ES-I3 (cell line): ENCODE data around the gene SLC7A8.
"Not testable (repeated sequence)": the region's sequence is repeated elsewhere in the genome, so short reads cannot be mapped to it uniquely, and the experiment has no call there.

ENCODE experiments used
- H3K36me3 ChIP-seq: 2 replicates; pipeline ENCODE4 v1.6.1; 2013; ENCODE audit warnings: mild to moderate bottlenecking, low read length, control low read depth, moderate library complexity; ENCODE audit not compliant: insufficient read depth
- H3K4me1 ChIP-seq: 2 replicates; pipeline ENCODE4 v1.6.1; 2013; ENCODE audit warnings: mild to moderate bottlenecking, control low read depth, low read length; ENCODE audit not compliant: insufficient read depth
- H3K9ac ChIP-seq: 2 replicates; pipeline ENCODE4 v1.6.1; 2013; ENCODE audit warnings: low read depth, mild to moderate bottlenecking, low read length, moderate library complexity
- H3K9me3 ChIP-seq: 2 replicates; pipeline ENCODE4 v1.6.1; 2013; ENCODE audit warnings: mild to moderate bottlenecking, low read length, moderate library complexity; ENCODE audit not compliant: control insufficient read depth, insufficient read depth

Gene SLC7A8

GRCh38 chr14:23196487-23196886, 13.0 kb upstream of the SLC7A8 start:
- not testable (repeated sequence) for H3K4me1 ChIP-seq, H3K9ac ChIP-seq, H3K36me3 ChIP-seq, H3K9me3 ChIP-seq

- H3K9me3 ChIP-seq: no peaks in the 10 kb centered on the region
- no peaks in the 10 kb centered on the region for H3K36me3 ChIP-seq
- H3K4me1 ChIP-seq: peaks cover 10% of the 10 kb centered on the region
- H3K9ac ChIP-seq: no peak overlapping the region
These were observed 12.2 kb upstream of the SLC7A8 start for GRCh38 chr14:23195552-23196101.

DNA sequence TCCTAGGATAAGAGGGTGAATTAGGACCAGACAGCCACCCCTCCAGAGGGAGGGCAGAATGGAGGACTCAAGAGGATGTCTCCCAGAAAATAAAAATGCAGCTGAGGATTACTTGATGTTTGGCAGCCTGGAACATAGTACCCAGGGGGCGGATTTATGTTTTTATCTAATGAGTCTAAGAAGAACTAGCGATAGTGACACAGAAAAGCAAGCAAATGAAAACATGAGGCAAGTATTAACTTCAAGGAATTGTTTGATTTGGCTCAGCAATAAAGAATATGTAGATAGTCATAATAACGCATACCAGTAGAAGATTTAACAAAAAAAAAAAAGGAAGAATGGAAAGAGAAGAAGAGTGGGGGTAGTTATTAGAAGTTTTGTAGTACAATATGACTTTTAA, 10.0 kb upstream of the SLC7A8 start:
- Histone ChIP-seq H3K9ac (no peak overlapping the region), H3K9me3 (no peaks in the 10 kb centered on the region), H3K4me1 (no peaks in the 10 kb centered on the region), H3K36me3 (no peaks in the 10 kb centered on the region)

DNA sequence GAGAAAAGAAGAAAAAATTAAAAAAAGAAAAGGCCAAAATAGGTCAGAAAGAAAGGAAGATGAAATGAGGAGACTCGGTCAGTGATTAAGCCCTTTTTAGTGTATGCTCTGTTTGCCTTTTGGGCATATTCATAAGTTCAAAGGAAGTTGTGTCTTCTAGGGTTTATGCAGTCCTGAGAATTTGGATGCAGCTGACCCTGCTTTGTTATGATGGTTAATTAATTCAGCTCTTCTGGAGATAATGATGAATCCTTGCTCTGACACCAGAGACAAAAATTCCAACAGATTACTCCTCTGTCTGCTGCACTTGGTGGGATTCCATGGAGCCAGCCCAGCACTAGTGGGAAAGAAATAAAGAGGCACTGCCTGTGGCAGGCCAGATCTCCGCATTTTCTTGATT, 4.5 kb upstream of the SLC7A8 start:
- Histone ChIP-seq H3K9me3 (no peaks in the 10 kb centered on the region), H3K4me1 (peaks cover 9% of the 10 kb centered on the region), H3K9ac (no peak overlapping the region), H3K36me3 (no peaks in the 10 kb centered on the region)

DNA sequence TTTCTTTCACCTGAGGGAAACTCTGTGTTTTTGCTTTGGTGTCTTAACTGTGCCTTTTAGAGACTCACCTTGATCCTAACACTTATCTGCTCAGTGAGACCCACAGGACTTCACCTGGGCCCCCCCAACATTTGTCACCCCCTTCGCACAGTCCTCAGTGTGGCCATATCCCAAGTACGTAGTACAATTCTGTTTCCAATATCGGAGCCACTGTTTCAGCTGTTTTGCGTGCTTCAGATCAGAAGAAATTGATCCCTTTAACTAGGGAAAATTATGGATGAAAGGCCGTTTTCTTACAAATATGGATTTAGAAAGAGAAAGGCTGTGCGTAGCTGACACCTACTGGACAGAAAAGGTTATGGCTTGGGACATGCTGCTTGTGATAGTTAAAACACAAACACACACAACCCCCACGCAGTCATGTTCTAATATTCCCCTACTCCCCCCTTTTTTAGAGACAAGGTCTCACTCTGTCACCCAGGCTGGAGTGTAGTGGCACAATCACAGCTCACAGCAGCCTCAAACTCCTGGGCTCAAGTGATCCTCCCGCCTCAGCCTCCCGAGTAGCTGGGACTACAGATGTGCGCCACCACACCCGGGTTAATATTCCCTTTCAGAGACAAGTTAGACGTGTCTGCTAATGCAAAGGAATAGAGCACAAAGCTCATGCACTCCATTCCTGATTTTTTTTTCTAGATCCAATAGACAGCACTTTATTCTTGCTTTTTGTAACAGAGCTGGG, 3.6 kb upstream of the SLC7A8 start:
- peaks cover 9% of the 10 kb centered on the region for H3K4me1 ChIP-seq
- no peak overlapping the region for H3K9ac ChIP-seq
- no peaks in the 10 kb centered on the region for H3K9me3 ChIP-seq
- no peaks in the 10 kb centered on the region for H3K36me3 ChIP-seq

GRCh38 chr14:23185063-23185462, 1.6 kb upstream of the SLC7A8 start:
- Histone ChIP-seq H3K9me3 (no peaks in the 10 kb centered on the region), H3K36me3 (no peaks in the 10 kb centered on the region), H3K4me1 (peaks cover 13% of the 10 kb centered on the region), H3K9ac (no peak overlapping the region)

DNA sequence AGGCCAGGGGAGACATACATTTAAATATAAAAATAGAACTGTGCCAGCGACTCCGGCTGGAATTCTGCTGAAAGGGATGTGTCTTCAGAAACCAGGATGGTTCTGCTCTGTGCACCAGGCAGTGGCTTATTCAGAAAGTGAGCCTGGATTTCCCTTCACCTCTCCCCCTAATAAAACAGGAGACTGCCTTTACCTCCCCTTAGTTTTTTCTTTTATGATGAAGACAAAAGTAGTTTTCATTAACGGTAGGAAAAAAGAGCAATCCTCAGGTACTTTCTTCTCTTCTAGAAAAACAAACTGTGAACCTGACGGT, 346 bp downstream of the SLC7A8 start:
- Histone ChIP-seq H3K9ac (peak overlapping the region; percentile 51), H3K36me3 (no peaks in the 10 kb centered on the region), H3K4me1 (peaks cover 14% of the 10 kb centered on the region), H3K9me3 (no peaks in the 10 kb centered on the region)

DNA sequence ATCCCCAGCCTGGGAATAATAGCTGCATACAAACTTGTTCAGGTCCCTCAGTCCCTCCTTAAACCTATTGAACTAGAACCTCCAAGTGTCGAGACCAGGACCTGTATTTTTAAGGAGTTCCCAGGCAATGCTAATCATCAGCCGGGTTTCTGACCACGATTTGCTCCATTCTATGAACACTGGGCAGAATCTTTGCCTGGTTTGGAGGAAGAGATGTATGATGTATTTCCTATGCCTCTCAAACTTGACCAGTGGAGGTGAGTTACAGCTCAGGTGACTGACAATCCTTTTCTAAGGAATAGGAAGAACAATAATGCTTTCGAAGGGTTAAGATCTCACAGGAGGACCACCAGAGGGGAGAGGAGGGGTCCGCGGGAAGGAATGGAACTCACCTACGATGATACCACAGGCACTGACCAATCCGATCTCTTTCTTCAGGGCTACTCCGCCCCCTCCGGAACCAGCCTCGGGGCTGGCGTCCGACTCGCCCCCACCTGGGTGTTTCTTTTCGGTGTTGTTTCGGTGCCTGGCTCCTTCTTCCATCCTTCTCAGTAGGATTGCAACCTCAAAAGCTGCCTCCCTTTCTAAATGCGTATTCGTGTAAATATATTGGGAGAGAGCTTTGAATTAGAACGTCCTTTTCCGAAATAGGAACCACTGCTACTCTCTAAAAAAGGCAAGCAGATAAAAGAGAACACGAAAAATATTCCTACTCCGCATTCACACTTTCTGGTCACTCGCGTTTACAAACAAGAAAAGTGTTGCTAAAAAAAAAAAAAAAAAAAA, 895 bp downstream of the SLC7A8 start:
- Histone ChIP-seq H3K36me3 (no peaks in the 10 kb centered on the region), H3K9me3 (no peaks in the 10 kb centered on the region), H3K9ac (peak overlapping the region; percentile 51), H3K4me1 (peaks cover 14% of the 10 kb centered on the region)

DNA sequence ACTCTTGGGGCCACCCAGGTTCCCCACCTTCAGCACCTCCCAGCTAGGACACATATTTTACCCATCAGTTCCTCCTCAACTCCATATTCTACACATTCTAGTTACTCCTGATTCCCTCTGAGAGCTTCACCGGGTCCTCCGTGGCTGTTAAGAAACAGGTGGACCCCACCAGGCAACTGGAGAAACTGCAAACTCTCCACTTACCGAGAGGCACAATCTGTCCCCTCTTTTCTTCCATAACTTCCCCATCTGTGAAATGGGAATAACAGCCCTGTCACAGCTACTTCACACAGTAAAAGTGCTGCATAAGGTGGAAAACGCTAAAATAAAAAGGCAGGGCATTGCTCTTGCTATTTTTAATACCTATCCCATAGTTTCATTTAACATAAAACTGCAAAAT, 1.5 kb downstream of the SLC7A8 start:
- no peaks in the 10 kb centered on the region for H3K36me3 ChIP-seq
- no peaks in the 10 kb centered on the region for H3K9me3 ChIP-seq
- H3K4me1 ChIP-seq: peaks cover 14% of the 10 kb centered on the region
- H3K9ac ChIP-seq: peak overlapping the region; percentile 51

DNA sequence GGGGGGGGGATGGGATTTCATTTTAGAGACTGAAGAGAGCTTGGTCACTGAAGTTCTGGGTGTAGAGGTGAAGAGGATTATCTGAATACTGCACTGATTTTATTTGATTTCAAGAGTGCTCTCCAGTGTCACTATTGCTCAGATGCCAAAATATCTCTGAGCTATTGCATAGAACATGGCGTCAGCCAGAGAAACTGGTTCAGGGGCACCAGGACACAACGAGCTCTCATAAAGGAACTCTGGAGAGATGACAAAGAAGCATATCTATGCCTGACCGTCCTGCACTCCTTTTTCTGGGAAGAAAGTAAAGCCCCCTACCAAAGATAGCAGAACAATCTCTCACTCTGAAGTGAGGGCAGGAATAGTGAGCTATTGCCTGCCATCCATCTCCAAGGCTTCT, 2.0 kb downstream of the SLC7A8 start:
- peaks cover 14% of the 10 kb centered on the region for H3K4me1 ChIP-seq
- H3K9me3 ChIP-seq: no peaks in the 10 kb centered on the region
- peak overlapping the region; percentile 51 for H3K9ac ChIP-seq
- no peaks in the 10 kb centered on the region for H3K36me3 ChIP-seq

DNA sequence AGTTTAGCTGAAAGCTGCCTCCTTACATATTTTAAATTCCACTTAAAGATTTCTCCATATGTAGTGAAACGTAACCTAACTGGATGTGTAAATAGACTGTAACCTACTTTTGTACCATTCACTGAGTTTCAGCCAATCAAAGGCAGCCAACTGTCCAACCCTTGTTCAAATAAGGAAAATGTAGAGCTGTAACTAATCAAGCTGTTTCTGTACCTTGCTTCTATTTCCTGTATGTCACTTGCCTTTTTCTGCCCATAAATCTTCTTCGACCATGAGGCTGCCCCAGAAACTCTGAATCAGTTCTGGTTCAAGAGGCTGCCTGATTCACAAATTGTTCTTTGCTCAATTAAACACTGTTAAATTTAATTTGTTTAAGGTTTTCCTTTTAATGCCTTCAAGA, 6.3 kb downstream of the SLC7A8 start:
- Histone ChIP-seq H3K4me1 (peaks cover 18% of the 10 kb centered on the region), H3K36me3 (no peaks in the 10 kb centered on the region), H3K9ac (no peak overlapping the region), H3K9me3 (no peaks in the 10 kb centered on the region)

GRCh38 chr14:23175823-23176222, 7.6 kb downstream of the SLC7A8 start:
- H3K9ac ChIP-seq: no peak overlapping the region
- H3K9me3 ChIP-seq: no peaks in the 10 kb centered on the region
- no peaks in the 10 kb centered on the region for H3K36me3 ChIP-seq
- H3K4me1 ChIP-seq: peaks cover 18% of the 10 kb centered on the region

- Histone ChIP-seq H3K4me1 (peaks cover 14% of the 10 kb centered on the region), H3K9me3 (no peaks in the 10 kb centered on the region), H3K36me3 (no peaks in the 10 kb centered on the region), H3K9ac (no peak overlapping the region)
These were observed 8.9 kb downstream of the SLC7A8 start for GRCh38 chr14:23174296-23175184.

- Histone ChIP-seq H3K4me1 (peaks cover 14% of the 10 kb centered on the region), H3K9ac (no peak overlapping the region)
These were observed 9.7 kb downstream of the SLC7A8 start for GRCh38 chr14:23173796-23174195.

More at GRCh38 chr14:23173796-23174195, 9.7 kb downstream of the SLC7A8 start:
- Histone ChIP-seq H3K9me3 (no peaks in the 10 kb centered on the region), H3K36me3 (no peaks in the 10 kb centered on the region)
